Calu3 (cell line): ENCODE data around the gene MUC2. TPM values are rescaled to one million over a fixed set of nuclear protein-coding genes. Genes with fewer than 3 reads are reported as not detected.

Experiments used
- BruUV-seq: library from RNA; stranded (reverse); fragments of 400-500 nt; replicated peaks from 2 replicates; lab custom pipeline; 2021; lab: Mats Ljungman, UMichigan
- CTCF ChIA-PET: fragments of 300-600 bp; sonication (Branson Sonifier 250); formaldehyde crosslinking; loops from one replicate; lab custom pipeline; 2022; ENCODE audit warnings: antibody characterized with exemption; lab: Charles Lee
- DNase-seq: peaks from one replicate; pipeline ENCODE4 v3.0.0; 2022
- H3K27ac Mint-ChIP-seq: one replicate; pipeline ENCODE4 v1.8.0; 2022; ENCODE audit warnings: mixed read lengths; ENCODE audit not compliant: unreplicated experiment
- H3K27me3 Mint-ChIP-seq: one replicate; pipeline ENCODE4 v1.8.0; 2022; ENCODE audit warnings: mixed read lengths; ENCODE audit not compliant: unreplicated experiment
- H3K36me3 Mint-ChIP-seq: one replicate; pipeline ENCODE4 v1.8.0; 2022; ENCODE audit warnings: mild to moderate bottlenecking, moderate library complexity, mixed read lengths; ENCODE audit not compliant: insufficient read depth, unreplicated experiment
- H3K4me1 Mint-ChIP-seq: one replicate; pipeline ENCODE4 v1.8.0; 2022; ENCODE audit warnings: mild to moderate bottlenecking, low read depth, mixed read lengths; ENCODE audit not compliant: unreplicated experiment
- H3K4me3 Mint-ChIP-seq: one replicate; pipeline ENCODE4 v1.8.0; 2022; ENCODE audit warnings: mild to moderate bottlenecking, low read depth, moderate library complexity, mixed read lengths; ENCODE audit not compliant: unreplicated experiment
- H3K9me3 Mint-ChIP-seq: one replicate; pipeline ENCODE4 v1.8.0; 2022; ENCODE audit warnings: low read depth, mixed read lengths; ENCODE audit not compliant: unreplicated experiment
- CTCF ChIP-seq: fragments of 200-600 bp; IDR thresholded peaks from one replicate; pipeline ENCODE4 v1.8.0; 2022; ENCODE audit warnings: antibody characterized with exemption; ENCODE audit not compliant: unreplicated experiment
- intact Hi-C: fragments of 100-400 bp; cut with micrococcal nuclease; formaldehyde crosslinking; loops from one replicate; pipeline ENCODE4 v1.10.0; 2022; ENCODE audit not compliant: unreplicated experiment
- total RNA-seq: library from RNA; stranded (reverse); gene quantifications from 2 replicates; pipeline ENCODE4 v1.2.3, GENCODE V29; 2022

MUC2 gene
- total RNA-seq, 1 experiment from 2014 or later, result not detected

- Mint-ChIP-seq H3K36me3 (peaks cover 9% of the 10 kb centered on the region), H3K27me3 (no peaks in the 10 kb centered on the region), H3K27ac (peak overlapping the region; percentile 63), H3K9me3 (no peaks in the 10 kb centered on the region), H3K4me3 (no peak overlapping the region), H3K4me1 (peaks cover 14% of the 10 kb centered on the region)
- CTCF ChIA-PET, result interaction anchor here (0.6 to 0.7 kb wide), 2 partner anchors 121 to 231 kb away, joined by 3 to 6 read pairs; no protein-coding TSS in a partner anchor
- DNase-seq, result no peak
- intact Hi-C loops, result no loop called here
- BruUV-seq, result TSS peak; percentile 92
- no peak for TF ChIP-seq CTCF
These were observed 1.8 kb upstream of the MUC2 start for GRCh38 chr11:1072821-1073231.

- no peak for TF ChIP-seq CTCF
- peaks cover 14% of the 10 kb centered on the region for H3K4me1 Mint-ChIP-seq
- CTCF ChIA-PET, result interaction anchor here (0.6 to 0.7 kb wide), 2 partner anchors 121 to 230 kb away, joined by 3 to 6 read pairs; no protein-coding TSS in a partner anchor
- H3K27me3 Mint-ChIP-seq, result no peaks in the 10 kb centered on the region
- intact Hi-C loops, result no loop called here
- peak; percentile 88 for DNase-seq
- H3K4me3 Mint-ChIP-seq, result no peak overlapping the region
- no peaks in the 10 kb centered on the region for H3K9me3 Mint-ChIP-seq
- peaks cover 9% of the 10 kb centered on the region for H3K36me3 Mint-ChIP-seq
- peak overlapping the region; percentile 63 for H3K27ac Mint-ChIP-seq
- BruUV-seq, result no TSS peak
These were observed 1.4 kb upstream of the MUC2 start for GRCh38 chr11:1073261-1073724.

- TSS peak; percentile 35 for BruUV-seq
- TF ChIP-seq CTCF, result no peak
- Mint-ChIP-seq H3K36me3 (peaks cover 9% of the 10 kb centered on the region), H3K27me3 (no peaks in the 10 kb centered on the region), H3K4me3 (no peak overlapping the region), H3K4me1 (peaks cover 14% of the 10 kb centered on the region), H3K9me3 (no peaks in the 10 kb centered on the region), H3K27ac (no peak overlapping the region)
- CTCF ChIA-PET, result interaction anchor here (1.0 kb wide), 1 partner anchor 11 kb away, joined by 3 read pairs; no protein-coding TSS in a partner anchor
- intact Hi-C loops, result no loop called here
- no peak for DNase-seq
These were observed 827 bp upstream of the MUC2 start for GRCh38 chr11:1073851-1074243.

- H3K4me3 Mint-ChIP-seq, result no peak overlapping the region
- peaks cover 14% of the 10 kb centered on the region for H3K4me1 Mint-ChIP-seq
- no peaks in the 10 kb centered on the region for H3K27me3 Mint-ChIP-seq
- intact Hi-C loops, result no loop called here
- BruUV-seq, result no TSS peak
- H3K36me3 Mint-ChIP-seq, result peaks cover 9% of the 10 kb centered on the region
- H3K27ac Mint-ChIP-seq, result no peak overlapping the region
- CTCF ChIA-PET, result no interaction called here
- TF ChIP-seq CTCF, result no peak
- H3K9me3 Mint-ChIP-seq, result no peaks in the 10 kb centered on the region
- DNase-seq, result no peak
These were observed 752 bp downstream of the MUC2 start for GRCh38 chr11:1075341-1075911.
